Right atrium auricular region (tissue), 2 donors: ENCODE measurements around the gene SOST. TPM values are rescaled to one million over a fixed set of nuclear protein-coding genes. Genes with fewer than 3 reads are reported as not detected.

Experiments used
- DNase-seq: peaks from one replicate; pipeline ENCODE4 v3.0.0-alpha.2; 2019; ENCODE audit warnings: low spot score
- H3K27ac ChIP-seq, 2 donors: fragments of 200-600 bp; sonication (generic); 1 replicate in 1 of 2; 2 replicates in 1 of 2; pipeline ENCODE4 v1.5.1; 2016 to 2019
- H3K27me3 ChIP-seq, 2 donors: fragments of 200-600 bp; sonication (generic); one replicate each; pipeline versions ENCODE4 v1.5.1 to v1.6.0; 2017 to 2019
- H3K36me3 ChIP-seq: fragments of 200-600 bp; sonication (generic); one replicate; pipeline ENCODE4 v1.5.1; 2016
- H3K4me1 ChIP-seq, 2 donors: fragments of 200-600 bp; sonication (generic); one replicate each; pipeline versions ENCODE4 v1.5.1 to v1.6.0; 2017 to 2019
- H3K4me3 ChIP-seq, 2 donors: fragments of 200-600 bp; sonication (generic); 1 replicate in 1 of 2; 2 replicates in 1 of 2; pipeline ENCODE4 v1.5.1; 2017 to 2019; ENCODE audit warnings: mild to moderate bottlenecking in 1 of 2, moderate library complexity in 1 of 2
- H3K9me3 ChIP-seq, 2 donors: fragments of 200-600 bp; sonication (generic); one replicate each; pipeline ENCODE4 v1.5.1; 2019
- total RNA-seq, 2 donors: library from RNA; depleted of rRNA; stranded (reverse); fragments of >200 nt; gene quantifications; one replicate each; pipeline ENCODE4 v1.1.0, GENCODE V29; 2016
- TF ChIP-seq, protein P1 (sequence below), 2 donors: fragments of 200-600 bp; sonication (generic); IDR thresholded peaks; one replicate each; pipeline ENCODE4 v1.5.1; 2019; ENCODE audit warnings: antibody characterized with exemption in 2 of 2

Gene SOST
- total RNA-seq, 2 donors from 2014 or later = not detected

DNA sequence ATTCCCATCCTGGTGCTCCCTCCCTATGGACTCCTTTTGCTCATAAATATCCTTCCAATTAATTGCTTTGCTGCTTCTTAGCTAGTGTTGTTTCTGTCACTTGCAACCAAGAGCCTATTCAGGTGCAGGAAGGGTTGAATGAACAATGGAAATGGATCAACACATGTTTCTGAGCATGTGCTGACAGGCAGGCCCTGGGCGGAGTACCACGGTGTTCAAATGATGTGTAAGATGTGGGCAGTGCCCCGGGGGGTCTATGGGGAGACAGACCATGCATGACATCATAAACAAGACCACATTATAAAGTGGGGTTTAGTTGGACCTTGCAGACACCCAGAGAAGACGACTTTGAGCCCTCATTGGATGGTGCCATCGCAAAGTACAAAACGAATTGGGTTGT is 48.5 kb downstream of the SOST start:
- TF ChIP-seq, protein P1, sequence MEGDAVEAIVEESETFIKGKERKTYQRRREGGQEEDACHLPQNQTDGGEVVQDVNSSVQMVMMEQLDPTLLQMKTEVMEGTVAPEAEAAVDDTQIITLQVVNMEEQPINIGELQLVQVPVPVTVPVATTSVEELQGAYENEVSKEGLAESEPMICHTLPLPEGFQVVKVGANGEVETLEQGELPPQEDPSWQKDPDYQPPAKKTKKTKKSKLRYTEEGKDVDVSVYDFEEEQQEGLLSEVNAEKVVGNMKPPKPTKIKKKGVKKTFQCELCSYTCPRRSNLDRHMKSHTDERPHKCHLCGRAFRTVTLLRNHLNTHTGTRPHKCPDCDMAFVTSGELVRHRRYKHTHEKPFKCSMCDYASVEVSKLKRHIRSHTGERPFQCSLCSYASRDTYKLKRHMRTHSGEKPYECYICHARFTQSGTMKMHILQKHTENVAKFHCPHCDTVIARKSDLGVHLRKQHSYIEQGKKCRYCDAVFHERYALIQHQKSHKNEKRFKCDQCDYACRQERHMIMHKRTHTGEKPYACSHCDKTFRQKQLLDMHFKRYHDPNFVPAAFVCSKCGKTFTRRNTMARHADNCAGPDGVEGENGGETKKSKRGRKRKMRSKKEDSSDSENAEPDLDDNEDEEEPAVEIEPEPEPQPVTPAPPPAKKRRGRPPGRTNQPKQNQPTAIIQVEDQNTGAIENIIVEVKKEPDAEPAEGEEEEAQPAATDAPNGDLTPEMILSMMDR (IDR thresholded peaks at IDR 0.05) = no peak
- H3K27ac ChIP-seq = no peak overlapping the region
- peaks cover 0 to 22% of the 10 kb centered on the region in 2 donors for H3K4me1 ChIP-seq
- DNase-seq = no peak
- H3K36me3 ChIP-seq = no peaks in the 10 kb centered on the region
- no peak overlapping the region for H3K4me3 ChIP-seq
- H3K27me3 ChIP-seq = no peaks in the 10 kb centered on the region
- H3K9me3 ChIP-seq = no peaks in the 10 kb centered on the region

DNA sequence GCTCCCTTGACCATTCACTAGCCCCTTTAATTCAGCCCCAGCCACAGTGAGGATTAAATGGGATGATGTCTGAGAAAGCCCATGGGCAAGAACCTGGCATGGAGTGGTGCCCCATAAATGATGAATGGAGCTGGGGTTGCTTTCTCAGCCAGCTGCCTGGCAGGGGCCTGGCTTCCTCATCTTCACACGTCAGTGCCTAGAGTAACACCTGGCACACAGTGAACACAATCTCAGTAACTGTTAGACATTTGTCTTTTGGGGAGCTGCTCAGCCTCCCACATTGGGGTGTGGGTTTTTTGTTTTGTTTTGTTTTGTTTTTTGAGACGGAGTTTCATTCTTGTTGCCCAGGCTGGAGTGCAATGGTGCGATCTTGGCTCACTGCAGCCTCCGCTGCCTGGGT is 49.4 kb downstream of the SOST start:
- H3K4me3 ChIP-seq = no peak overlapping the region
- H3K27me3 ChIP-seq = no peaks in the 10 kb centered on the region
- H3K27ac ChIP-seq = no peak overlapping the region
- no peak for DNase-seq
- no peaks in the 10 kb centered on the region for H3K36me3 ChIP-seq
- peaks cover 0 to 18% of the 10 kb centered on the region in 2 donors for H3K4me1 ChIP-seq
- TF ChIP-seq, protein P1 (IDR thresholded peaks at IDR 0.05) = no peak
- H3K9me3 ChIP-seq = no peaks in the 10 kb centered on the region

DNA sequence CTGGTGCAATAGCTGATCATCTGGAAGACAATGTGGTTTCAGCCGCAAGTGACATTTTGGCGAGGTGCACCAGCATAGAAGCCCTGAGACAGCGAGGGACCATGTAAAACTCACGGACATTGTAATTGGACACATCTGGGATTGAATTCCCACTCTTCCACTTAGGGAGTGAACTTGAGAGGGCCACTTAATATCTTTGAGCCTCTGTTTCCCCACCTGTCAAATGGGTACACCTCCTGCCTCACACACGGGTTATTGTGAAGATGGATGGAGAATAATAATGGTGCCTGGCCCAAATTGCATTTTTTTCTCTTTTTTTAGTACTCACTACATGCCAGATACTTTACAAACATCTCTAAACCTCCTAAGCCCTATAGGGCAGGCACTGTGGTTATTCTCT is 51.4 kb downstream of the SOST start:
- no peaks in the 10 kb centered on the region for H3K27me3 ChIP-seq
- H3K9me3 ChIP-seq = no peaks in the 10 kb centered on the region
- H3K36me3 ChIP-seq = no peaks in the 10 kb centered on the region
- no peak overlapping the region for H3K27ac ChIP-seq
- no peaks in the 10 kb centered on the region for H3K4me1 ChIP-seq
- TF ChIP-seq, protein P1 (IDR thresholded peaks at IDR 0.05) = no peak
- H3K4me3 ChIP-seq = no peak overlapping the region
- no peak for DNase-seq

DNA sequence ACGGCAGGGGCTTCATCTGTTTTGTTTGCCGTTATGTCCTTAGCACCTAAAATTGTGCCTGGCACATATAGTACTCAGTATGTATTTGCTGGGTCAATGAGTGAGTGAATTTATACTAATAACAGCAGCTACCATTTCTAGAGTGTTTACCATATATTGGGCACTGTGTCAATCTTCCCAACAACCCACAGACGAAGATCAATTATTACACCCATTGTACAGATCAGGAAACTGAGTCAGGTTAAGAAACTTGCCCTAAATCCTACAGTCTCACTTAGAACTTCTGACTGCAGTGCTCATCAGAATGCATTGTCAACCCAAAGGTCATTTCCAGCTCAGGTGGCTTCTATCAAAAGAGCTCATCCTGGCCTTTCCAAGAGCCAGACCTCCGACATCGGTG is 52.4 kb downstream of the SOST start:
- no peaks in the 10 kb centered on the region for H3K4me1 ChIP-seq
- TF ChIP-seq, protein P1 (IDR thresholded peaks at IDR 0.05) = no peak
- DNase-seq = no peak
- no peak overlapping the region for H3K27ac ChIP-seq
- no peaks in the 10 kb centered on the region for H3K36me3 ChIP-seq
- H3K9me3 ChIP-seq = no peaks in the 10 kb centered on the region
- no peaks in the 10 kb centered on the region for H3K27me3 ChIP-seq
- no peak overlapping the region for H3K4me3 ChIP-seq

Other genes starting within 250 kb of the SOST start
- 1 to 10 TPM; 3.1 to 5.0 TPM for gene ETV4, start 212.5 kb downstream of the SOST start, total RNA-seq
- gene MEOX1, start 96.9 kb downstream of the SOST start, total RNA-seq = 10 to 100 TPM in 1 of 2 donors, 1 to 10 TPM in 1; 3.9 to 13.8 TPM
- gene DUSP3, start 20.2 kb upstream of the SOST start, total RNA-seq = 100 to 1,000 TPM; 151 to 175 TPM
- not detected for gene CFAP97D1, start 21.6 kb upstream of the SOST start, total RNA-seq
- 10 to 100 TPM; 35.0 to 36.2 TPM for gene MPP3, start 74.4 kb upstream of the SOST start, total RNA-seq
- gene CD300LG, start 88.4 kb upstream of the SOST start, total RNA-seq = 10 to 100 TPM; 11.8 to 30.4 TPM
- gene MPP2, start 148.7 kb upstream of the SOST start, total RNA-seq = 10 to 100 TPM; 11.9 to 15.6 TPM
- not detected for gene PPY, start 183.7 kb upstream of the SOST start, total RNA-seq
- gene PYY, start 195.1 kb upstream of the SOST start, total RNA-seq = not detected
- gene NAGS, start 245.8 kb upstream of the SOST start, total RNA-seq = 1 to 10 TPM; 1.7 to 4.5 TPM